Embryonic facial prominence (tissue), 1 donor: ENCODE data around the gene RASAL2.
"Not testable (repeated sequence)": the region's sequence is repeated elsewhere in the genome, so short reads cannot be mapped to it uniquely, and the experiment has no call there.

ENCODE experiments used
- DNase-seq: peaks from one replicate; pipeline ENCODE4 v3.0.0-alpha.2; 2016; ENCODE audit errors: extremely low spot score

Gene RASAL2

GRCh38 chr1:178119628-178120027 is 25.7 kb downstream of the RASAL2 start:
- no peak for DNase-seq

- DNase-seq, result no peak
Observed at GRCh38 chr1:178120088-178120487, 26.2 kb downstream of the RASAL2 start.

- not testable (repeated sequence) for DNase-seq
Observed at GRCh38 chr1:178120520-178121052, 26.7 kb downstream of the RASAL2 start.

GRCh38 chr1:178121883-178122282 is 28.0 kb downstream of the RASAL2 start:
- DNase-seq, result no peak

- no peak for DNase-seq
Observed at GRCh38 chr1:178122283-178122682, 28.4 kb downstream of the RASAL2 start.

GRCh38 chr1:178124115-178124514 is 30.2 kb downstream of the RASAL2 start:
- no peak for DNase-seq

- DNase-seq, result no peak
Observed at GRCh38 chr1:178126261-178126660, 32.4 kb downstream of the RASAL2 start.

GRCh38 chr1:178126741-178127185 is 32.9 kb downstream of the RASAL2 start:
- no peak for DNase-seq

GRCh38 chr1:178127482-178128191 is 33.7 kb downstream of the RASAL2 start:
- DNase-seq, result no peak

GRCh38 chr1:178133239-178133989 is 39.5 kb downstream of the RASAL2 start:
- DNase-seq, result no peak

GRCh38 chr1:178134061-178134460 is 40.2 kb downstream of the RASAL2 start:
- DNase-seq, result no peak

GRCh38 chr1:178137238-178137637 is 43.3 kb downstream of the RASAL2 start:
- DNase-seq, result no peak

- DNase-seq, result no peak
Observed at GRCh38 chr1:178142806-178143205, 48.9 kb downstream of the RASAL2 start.

GRCh38 chr1:178143730-178144690 is 50.1 kb downstream of the RASAL2 start:
- DNase-seq, result no peak

GRCh38 chr1:178145605-178146004 is 51.7 kb downstream of the RASAL2 start:
- DNase-seq, result no peak

- no peak for DNase-seq
Observed at GRCh38 chr1:178146436-178146835, 52.5 kb downstream of the RASAL2 start.

- DNase-seq, result no peak
Observed at GRCh38 chr1:178150610-178151009, 56.7 kb downstream of the RASAL2 start.

- no peak for DNase-seq
Observed at GRCh38 chr1:178151831-178152230, 57.9 kb downstream of the RASAL2 start.

- DNase-seq, result no peak
Observed at GRCh38 chr1:178155481-178156255, 61.8 kb downstream of the RASAL2 start.

- DNase-seq, result no peak
Observed at GRCh38 chr1:178160736-178161475, 67.0 kb downstream of the RASAL2 start.
